22Rv1 (cell line): ENCODE results near the gene ZBTB40.

Source experiments
- H3K27ac ChIP-seq: fragments of 450-650 bp; 2 replicates; pipeline ENCODE4 v1.5.1; 2017
- CTCF ChIP-seq: fragments of 450-650 bp; IDR thresholded peaks from 2 replicates; pipeline ENCODE4 v1.5.1; 2017; ENCODE audit warnings: mild to moderate bottlenecking
- ZFX ChIP-seq: fragments of 450-650 bp; IDR thresholded peaks from 2 replicates; pipeline ENCODE4 v1.6.1; 2017; ENCODE audit warnings: antibody characterized with exemption, borderline replicate concordance

The ZBTB40 gene

GRCh38 chr1:22539510-22540118, 88.0 kb downstream of the ZBTB40 start:
- TF ChIP-seq CTCF (no peak), ZFX (no peak)
- no peak overlapping the region for H3K27ac ChIP-seq

- H3K27ac ChIP-seq, result no peak overlapping the region
- TF ChIP-seq CTCF, result no peak
- no peak for TF ChIP-seq ZFX
Observed at GRCh38 chr1:22540337-22540736, 88.7 kb downstream of the ZBTB40 start.

GRCh38 chr1:22542886-22543285, 91.2 kb downstream of the ZBTB40 start:
- no peak overlapping the region for H3K27ac ChIP-seq

GRCh38 chr1:22543679-22544078, 92.0 kb downstream of the ZBTB40 start:
- no peak overlapping the region for H3K27ac ChIP-seq
- TF ChIP-seq ZFX (no peak), CTCF (no peak)

More at GRCh38 chr1:22542886-22543285, 91.2 kb downstream of the ZBTB40 start:
- no peak for TF ChIP-seq ZFX

- TF ChIP-seq ZFX, result no peak
- TF ChIP-seq CTCF, result no peak
- H3K27ac ChIP-seq, result no peak overlapping the region
Observed at GRCh38 chr1:22544606-22545005, 93.0 kb downstream of the ZBTB40 start.

GRCh38 chr1:22545141-22545540, 93.5 kb downstream of the ZBTB40 start:
- TF ChIP-seq ZFX (no peak), CTCF (no peak)

GRCh38 chr1:22547186-22547817, 95.7 kb downstream of the ZBTB40 start:
- TF ChIP-seq CTCF (no peak), ZFX (no peak)
- H3K27ac ChIP-seq, result no peak overlapping the region

More at GRCh38 chr1:22545141-22545540, 93.5 kb downstream of the ZBTB40 start:
- H3K27ac ChIP-seq, result no peak overlapping the region
